Gastrocnemius medialis (tissue), 4 donors: ENCODE results near the gene PLCXD1. TPM values are rescaled to one million over a fixed set of nuclear protein-coding genes. Genes with fewer than 3 reads are reported as not detected.

ENCODE experiments used
- total RNA-seq, 4 donors: library from RNA; depleted of rRNA; stranded (reverse); fragments of >200 nt; gene quantifications; one replicate each; pipeline versions ENCODE4 v1.1.0 to v1.2.3, GENCODE V29; 2016

The PLCXD1 gene
- total RNA-seq, 4 donors from 2014 or later, result 0.36 to 1.7 (median 0.66) TPM

Other genes starting within 250 kb of the PLCXD1 start
- gene GTPBP6, start 37.4 kb downstream of the PLCXD1 start, total RNA-seq, result 10 to 100 TPM; 40.1 to 79.4 (median 46.9) TPM
- 100 to 1,000 TPM in 1 of 4 donors, 10 to 100 TPM in 3; 53.8 to 103 (median 69.4) TPM for gene PPP2R3B, start 105.5 kb downstream of the PLCXD1 start, total RNA-seq